ENCODE measurements around the gene GPR137C.

DNA sequence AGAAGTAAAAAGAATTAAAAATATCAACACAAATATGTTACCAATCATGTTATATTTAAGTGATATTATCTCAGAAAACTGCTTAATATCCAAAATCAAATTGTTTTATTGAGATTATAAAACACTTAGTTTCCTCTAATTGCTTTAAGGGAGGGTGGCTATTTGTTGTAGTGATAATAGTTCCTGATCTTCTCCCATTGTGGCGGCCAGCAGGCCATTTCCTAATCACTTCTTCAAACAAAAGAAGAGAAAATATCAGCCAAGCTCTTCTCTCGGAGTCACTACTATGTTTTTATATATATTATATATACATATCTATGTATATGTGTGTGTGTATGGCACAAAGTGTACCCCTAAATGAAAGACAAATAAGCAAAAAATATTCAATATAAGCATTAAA, 111.2 kb downstream of the GPR137C start:
- TF ChIP-seq, protein P1, sequence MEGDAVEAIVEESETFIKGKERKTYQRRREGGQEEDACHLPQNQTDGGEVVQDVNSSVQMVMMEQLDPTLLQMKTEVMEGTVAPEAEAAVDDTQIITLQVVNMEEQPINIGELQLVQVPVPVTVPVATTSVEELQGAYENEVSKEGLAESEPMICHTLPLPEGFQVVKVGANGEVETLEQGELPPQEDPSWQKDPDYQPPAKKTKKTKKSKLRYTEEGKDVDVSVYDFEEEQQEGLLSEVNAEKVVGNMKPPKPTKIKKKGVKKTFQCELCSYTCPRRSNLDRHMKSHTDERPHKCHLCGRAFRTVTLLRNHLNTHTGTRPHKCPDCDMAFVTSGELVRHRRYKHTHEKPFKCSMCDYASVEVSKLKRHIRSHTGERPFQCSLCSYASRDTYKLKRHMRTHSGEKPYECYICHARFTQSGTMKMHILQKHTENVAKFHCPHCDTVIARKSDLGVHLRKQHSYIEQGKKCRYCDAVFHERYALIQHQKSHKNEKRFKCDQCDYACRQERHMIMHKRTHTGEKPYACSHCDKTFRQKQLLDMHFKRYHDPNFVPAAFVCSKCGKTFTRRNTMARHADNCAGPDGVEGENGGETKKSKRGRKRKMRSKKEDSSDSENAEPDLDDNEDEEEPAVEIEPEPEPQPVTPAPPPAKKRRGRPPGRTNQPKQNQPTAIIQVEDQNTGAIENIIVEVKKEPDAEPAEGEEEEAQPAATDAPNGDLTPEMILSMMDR (IDR thresholded peaks at IDR 0.05), result no peak
- no peak for TF ChIP-seq POLR2A (IDR thresholded peaks at IDR 0.05)

All from uterus (tissue), 2 donors.